HG03025 (cell line): Measurements from ENCODE around the gene UACA.

Experiments used
- ATAC-seq: cut with Tn5 transposase; IDR thresholded peaks from one replicate; pipeline ENCODE4 v1.9.1; 2021; ENCODE audit warnings: mild to moderate bottlenecking, moderate library complexity; ENCODE audit not compliant: unreplicated experiment, low FRiP score

Gene UACA

GRCh38 chr15:70605606-70606410 lies 157.6 kb downstream of the UACA start:
- ATAC-seq = no peak

GRCh38 chr15:70604666-70605315 lies 158.6 kb downstream of the UACA start:
- ATAC-seq = no peak
